Neutrophil (primary cell): Measurements from ENCODE around the gene CLEC20A.

Experiments used
- H3K27ac ChIP-seq: fragments of 200-600 bp; sonication (generic); 2 replicates; pipeline ENCODE4 v1.5.1; 2016; ENCODE audit warnings: mild to moderate bottlenecking, moderate library complexity
- H3K27me3 ChIP-seq: fragments of 200-600 bp; sonication (generic); 2 replicates; pipeline ENCODE4 v1.6.0; 2016; ENCODE audit warnings: mild to moderate bottlenecking
- H3K36me3 ChIP-seq: fragments of 200-600 bp; sonication (generic); 2 replicates; pipeline ENCODE4 v1.5.1; 2017
- H3K4me1 ChIP-seq, 2 experiments: fragments of 200-600 bp in 1 of 2; sonication (generic) in 1 of 2; 1 replicate in 1 of 2; 2 replicates in 1 of 2; pipeline versions ENCODE4 v1.5.1 to v1.6.1; 2013 to 2016; ENCODE audit warnings: low read depth in 1 of 2, low read length in 1 of 2, mild to moderate bottlenecking in 1 of 2, moderate library complexity in 1 of 2; ENCODE audit not compliant: control insufficient read depth in 1 of 2, insufficient read depth in 1 of 2
- H3K4me3 ChIP-seq, 2 experiments: fragments of 200-600 bp in 1 of 2; sonication (generic) in 1 of 2; 1 replicate in 1 of 2; 2 replicates in 1 of 2; pipeline ENCODE4 v1.5.1; 2013 to 2016; ENCODE audit warnings: low read depth in 1 of 2, low read length in 1 of 2, mild to moderate bottlenecking in 1 of 2, moderate library complexity in 1 of 2
- H3K9me3 ChIP-seq: fragments of 200-600 bp; sonication (generic); 2 replicates; pipeline ENCODE4 v1.5.1; 2016
- CTCF ChIP-seq: fragments of 200-600 bp; sonication (generic); IDR thresholded peaks from 2 replicates; pipeline ENCODE4 v1.5.1; 2016; ENCODE audit warnings: antibody characterized with exemption

The CLEC20A gene

DNA sequence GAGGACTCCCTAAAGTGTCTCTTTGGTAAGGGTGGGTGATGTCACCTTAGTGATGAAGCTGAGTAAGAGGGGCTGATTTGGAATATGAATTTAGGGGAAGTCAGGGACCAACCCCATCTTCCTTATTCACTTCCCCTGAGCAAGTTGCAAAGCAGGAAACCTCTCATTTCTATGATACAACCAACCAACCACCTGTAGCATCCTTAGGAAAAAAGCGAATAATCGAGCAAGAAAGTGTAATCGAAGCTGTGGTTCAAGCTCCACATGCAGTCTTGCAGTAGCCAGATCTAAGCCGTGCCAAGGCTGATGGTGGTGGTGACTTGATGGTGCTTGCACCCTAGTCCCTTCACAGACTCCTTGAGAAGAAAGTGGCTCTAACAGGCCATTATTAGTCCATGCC is 19.3 kb upstream of the CLEC20A start:
- Histone ChIP-seq H3K27ac (no peak overlapping the region), H3K4me1 (no peaks in the 10 kb centered on the region), H3K4me3 (no peak overlapping the region), H3K9me3 (no peaks in the 10 kb centered on the region), H3K27me3 (no peaks in the 10 kb centered on the region), H3K36me3 (no peaks in the 10 kb centered on the region)
- TF ChIP-seq CTCF: no peak

GRCh38 chr1:178513278-178513983 is 16.7 kb upstream of the CLEC20A start:
- no peaks in the 10 kb centered on the region for H3K9me3 ChIP-seq
- no peaks in the 10 kb centered on the region for H3K27me3 ChIP-seq
- H3K36me3 ChIP-seq: no peaks in the 10 kb centered on the region
- no peak for TF ChIP-seq CTCF
- H3K4me1 ChIP-seq: no peaks in the 10 kb centered on the region
- H3K27ac ChIP-seq: no peak overlapping the region
- no peak overlapping the region for H3K4me3 ChIP-seq

GRCh38 chr1:178512566-178513277 is 16.0 kb upstream of the CLEC20A start, which contains the start of gene TEX35:
TSS of gene TEX35 (plus strand) at chr1:178513109. CDS start at chr1:178513189, 80 bp downstream.
- no peak for TF ChIP-seq CTCF
- Histone ChIP-seq H3K36me3 (no peaks in the 10 kb centered on the region), H3K27me3 (no peaks in the 10 kb centered on the region)

DNA sequence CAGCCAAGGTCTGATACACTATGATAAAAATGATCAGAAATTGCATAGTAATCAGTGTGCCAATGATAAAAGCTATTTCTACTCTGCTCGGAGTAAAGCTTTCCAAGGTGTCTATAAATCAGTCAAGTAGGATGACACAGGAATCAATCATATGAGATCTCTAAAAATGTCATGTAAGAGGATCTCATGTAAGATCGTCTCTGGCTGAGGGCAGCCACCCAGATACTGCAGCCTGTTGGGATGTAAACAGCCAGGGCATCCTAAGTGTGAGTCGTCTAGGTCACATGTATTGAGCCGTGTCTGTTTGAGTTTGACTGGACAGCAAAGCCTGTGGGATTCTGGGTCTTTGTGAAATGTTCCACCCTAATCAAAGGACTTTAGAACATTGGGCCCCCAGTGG is 13.4 kb upstream of the CLEC20A start:
- no peak overlapping the region for H3K27ac ChIP-seq
- H3K4me3 ChIP-seq: no peak overlapping the region
- TF ChIP-seq CTCF: no peak

More at GRCh38 chr1:178512566-178513277, 16.0 kb upstream of the CLEC20A start, which contains the start of gene TEX35:
- Histone ChIP-seq H3K4me3 (no peak within 1 kb of the TSS), H3K4me1 (no peaks in the 10 kb centered on the region), H3K9me3 (no peaks in the 10 kb centered on the region), H3K27ac (no peak within 1 kb of the TSS)

DNA sequence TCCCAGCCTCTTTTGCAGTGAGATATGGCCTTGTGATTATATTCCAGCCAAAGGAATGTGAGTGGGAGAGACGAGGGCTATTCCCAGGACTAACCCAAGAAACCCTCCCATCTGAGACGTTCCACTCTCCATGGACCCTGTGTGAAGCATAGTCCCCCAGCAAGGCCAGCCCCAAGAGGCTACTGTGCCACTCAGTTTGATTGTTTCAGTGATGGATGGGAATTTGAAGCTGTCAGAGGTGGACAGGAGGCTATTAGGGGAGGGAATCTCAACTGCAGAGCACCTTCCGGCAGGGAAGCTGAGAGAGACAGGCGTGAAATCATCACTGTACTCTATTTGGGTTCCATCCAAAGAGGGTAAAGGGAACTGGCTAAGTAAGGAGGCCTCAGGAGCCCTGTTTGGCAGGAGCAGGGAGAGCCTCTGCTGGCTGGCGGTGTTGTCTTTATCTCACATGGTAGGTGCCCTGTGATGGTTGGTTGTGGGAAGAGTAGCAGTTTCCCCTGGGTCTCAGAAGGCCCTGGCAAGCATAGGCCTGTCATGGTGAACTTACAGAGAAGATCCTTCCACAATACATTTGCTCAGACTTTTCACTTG is 12.7 kb upstream of the CLEC20A start:
- no peak overlapping the region for H3K27ac ChIP-seq
- H3K4me3 ChIP-seq: no peak overlapping the region
- no peaks in the 10 kb centered on the region for H3K36me3 ChIP-seq
- no peak for TF ChIP-seq CTCF
- H3K27me3 ChIP-seq: no peaks in the 10 kb centered on the region
- H3K4me1 ChIP-seq: no peaks in the 10 kb centered on the region
- no peaks in the 10 kb centered on the region for H3K9me3 ChIP-seq

More for the DNA sequence above, 13.4 kb upstream of the CLEC20A start:
- Histone ChIP-seq H3K36me3 (no peaks in the 10 kb centered on the region), H3K9me3 (no peaks in the 10 kb centered on the region), H3K27me3 (no peaks in the 10 kb centered on the region), H3K4me1 (no peaks in the 10 kb centered on the region)
